IPS-18a (cell line): ENCODE measurements around the gene FOS.

ENCODE experiments used
- H3K27ac ChIP-seq: one replicate; pipeline ENCODE4 v1.5.1; 2013; ENCODE audit warnings: low read length
- H3K27me3 ChIP-seq: one replicate; pipeline ENCODE4 v1.6.1; 2013; ENCODE audit warnings: mild to moderate bottlenecking, low read length; ENCODE audit not compliant: control insufficient read depth, insufficient read depth
- H3K36me3 ChIP-seq: one replicate; pipeline ENCODE4 v1.6.1; 2013; ENCODE audit warnings: low read depth, low read length; ENCODE audit not compliant: control insufficient read depth
- H3K4me1 ChIP-seq: one replicate; pipeline ENCODE4 v1.6.1; 2013; ENCODE audit warnings: low read depth, low read length; ENCODE audit not compliant: control insufficient read depth
- H3K4me3 ChIP-seq: one replicate; pipeline ENCODE4 v1.5.1; 2013; ENCODE audit warnings: low read length
- H3K9ac ChIP-seq: one replicate; pipeline ENCODE4 v1.6.1; 2013; ENCODE audit warnings: mild to moderate bottlenecking, low read length, moderate library complexity
- H3K9me3 ChIP-seq: one replicate; pipeline ENCODE4 v1.6.1; 2013; ENCODE audit warnings: low read depth, low read length; ENCODE audit not compliant: control insufficient read depth

FOS gene

DNA sequence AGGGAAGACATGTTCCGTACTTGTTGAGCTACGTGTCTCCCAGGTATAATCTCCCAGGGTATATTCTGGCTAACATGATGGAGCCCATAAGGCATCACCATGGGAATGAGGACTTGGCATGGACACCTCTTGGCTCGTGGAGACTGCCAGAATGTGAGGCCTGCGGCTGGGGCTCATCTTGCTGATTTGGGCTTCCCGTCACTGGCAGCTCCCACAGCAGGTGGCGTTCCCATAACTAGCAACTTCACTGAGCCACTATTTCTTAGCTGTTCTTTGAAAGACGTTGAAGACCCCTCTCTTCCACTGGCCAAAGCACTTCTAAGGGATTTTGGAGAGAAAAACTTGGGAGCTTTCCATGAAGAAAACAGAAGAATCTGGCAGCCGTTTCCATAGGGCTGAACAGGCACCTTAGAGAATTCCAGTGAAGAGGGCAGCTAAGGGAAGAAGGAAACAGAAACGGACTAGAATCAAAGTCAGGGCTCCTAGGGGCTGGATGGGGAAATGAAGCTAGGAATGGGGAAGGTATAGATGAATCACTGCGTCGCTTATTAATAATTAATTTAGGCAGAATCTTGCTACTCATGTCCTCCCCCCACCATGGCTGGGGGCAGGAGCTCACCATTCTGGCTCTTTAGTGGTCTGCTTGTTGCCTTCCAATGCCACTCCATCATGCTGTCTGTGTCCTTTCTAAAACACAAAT lies 39.7 kb upstream of the FOS start:
- H3K9me3 ChIP-seq: no peaks in the 10 kb centered on the region
- no peak overlapping the region for H3K27ac ChIP-seq
- no peaks in the 10 kb centered on the region for H3K27me3 ChIP-seq
- no peak overlapping the region for H3K4me3 ChIP-seq
- no peak overlapping the region for H3K9ac ChIP-seq
- H3K36me3 ChIP-seq: no peaks in the 10 kb centered on the region
- peaks cover 6% of the 10 kb centered on the region for H3K4me1 ChIP-seq

DNA sequence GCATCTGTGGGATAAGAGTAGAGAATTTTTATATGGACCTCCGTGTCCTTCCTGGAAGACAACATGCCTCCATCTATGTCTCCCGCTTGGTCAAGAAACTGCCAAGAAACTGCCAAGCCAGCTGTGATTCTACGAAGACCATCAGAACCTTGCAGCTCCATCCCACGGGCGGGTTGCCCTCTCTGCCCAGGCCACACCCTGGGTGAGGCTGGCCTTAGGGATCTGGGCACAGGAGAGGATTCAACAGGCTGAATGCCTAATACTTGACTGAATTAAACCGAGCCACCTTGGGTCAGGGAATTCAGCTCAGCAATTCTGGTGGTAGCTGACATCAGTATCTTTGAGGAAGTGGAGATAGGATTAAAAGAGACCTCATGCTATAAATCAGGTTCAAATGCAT lies 37.8 kb upstream of the FOS start:
- Histone ChIP-seq H3K4me1 (peaks cover 6% of the 10 kb centered on the region), H3K9ac (no peak overlapping the region)

DNA sequence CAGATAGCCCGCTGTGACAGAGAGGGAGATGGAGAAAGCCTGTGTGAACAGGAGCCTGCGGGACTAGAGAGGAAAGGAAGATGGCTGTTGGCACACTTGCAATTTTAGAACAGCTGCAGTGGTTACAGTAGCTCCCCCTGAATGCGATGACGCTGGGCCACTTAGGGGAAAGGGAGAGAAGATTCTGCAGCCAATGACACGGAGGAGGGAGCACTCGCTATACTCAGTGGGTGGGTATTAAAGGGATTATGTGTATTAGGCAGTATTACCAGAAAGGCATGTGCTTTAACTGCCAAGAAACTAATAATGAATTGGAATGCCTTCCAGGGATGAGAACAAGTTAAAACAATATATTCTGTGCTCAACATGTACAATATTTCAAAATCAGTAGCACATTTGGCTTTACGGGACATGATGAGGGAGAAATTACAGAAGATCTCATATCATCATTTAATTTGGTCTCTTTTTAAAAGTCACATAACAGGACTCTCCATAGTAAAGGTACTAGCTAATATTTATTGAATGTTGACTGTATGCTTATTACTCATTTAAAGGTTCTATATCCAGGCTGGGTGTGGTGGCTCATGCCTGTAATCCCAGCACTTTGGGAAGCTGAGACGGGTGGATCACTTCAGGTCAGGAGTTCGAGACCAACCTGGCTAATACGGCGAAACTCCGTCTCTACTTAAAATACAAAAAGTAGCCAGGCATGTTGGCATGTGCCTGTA lies 35.9 kb upstream of the FOS start:
- Histone ChIP-seq H3K4me3 (no peak overlapping the region), H3K36me3 (no peaks in the 10 kb centered on the region), H3K27ac (no peak overlapping the region), H3K9me3 (no peaks in the 10 kb centered on the region), H3K27me3 (no peaks in the 10 kb centered on the region), H3K9ac (no peak overlapping the region), H3K4me1 (peaks cover 8% of the 10 kb centered on the region)

More for the DNA sequence above, 37.8 kb upstream of the FOS start:
- H3K36me3 ChIP-seq: no peaks in the 10 kb centered on the region
- no peak overlapping the region for H3K4me3 ChIP-seq
- H3K27me3 ChIP-seq: no peaks in the 10 kb centered on the region
- no peak overlapping the region for H3K27ac ChIP-seq
- H3K9me3 ChIP-seq: no peaks in the 10 kb centered on the region

DNA sequence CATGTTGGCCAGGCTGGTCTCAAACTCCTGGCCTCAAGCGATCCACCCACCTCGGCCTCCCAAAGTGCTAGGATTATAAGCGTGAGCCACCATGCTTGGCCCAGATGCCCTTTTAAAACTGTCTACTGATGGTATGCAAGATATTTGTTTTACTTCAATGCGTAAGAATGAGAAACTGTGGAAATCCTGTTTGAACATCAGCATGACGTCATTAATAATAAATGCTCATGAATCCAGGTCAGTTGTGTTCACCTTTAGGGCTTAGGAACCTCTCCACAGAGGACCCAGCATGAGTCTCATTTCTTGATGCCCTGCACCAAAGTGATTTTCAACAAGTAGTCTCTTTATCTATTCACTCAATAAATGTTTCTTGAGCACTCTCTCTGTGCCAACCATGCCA lies 34.5 kb upstream of the FOS start:
- no peak overlapping the region for H3K4me3 ChIP-seq
- no peaks in the 10 kb centered on the region for H3K9me3 ChIP-seq
- no peak overlapping the region for H3K27ac ChIP-seq
- peaks cover 4% of the 10 kb centered on the region for H3K4me1 ChIP-seq
- H3K27me3 ChIP-seq: no peaks in the 10 kb centered on the region
- H3K9ac ChIP-seq: no peak overlapping the region
- H3K36me3 ChIP-seq: no peaks in the 10 kb centered on the region

DNA sequence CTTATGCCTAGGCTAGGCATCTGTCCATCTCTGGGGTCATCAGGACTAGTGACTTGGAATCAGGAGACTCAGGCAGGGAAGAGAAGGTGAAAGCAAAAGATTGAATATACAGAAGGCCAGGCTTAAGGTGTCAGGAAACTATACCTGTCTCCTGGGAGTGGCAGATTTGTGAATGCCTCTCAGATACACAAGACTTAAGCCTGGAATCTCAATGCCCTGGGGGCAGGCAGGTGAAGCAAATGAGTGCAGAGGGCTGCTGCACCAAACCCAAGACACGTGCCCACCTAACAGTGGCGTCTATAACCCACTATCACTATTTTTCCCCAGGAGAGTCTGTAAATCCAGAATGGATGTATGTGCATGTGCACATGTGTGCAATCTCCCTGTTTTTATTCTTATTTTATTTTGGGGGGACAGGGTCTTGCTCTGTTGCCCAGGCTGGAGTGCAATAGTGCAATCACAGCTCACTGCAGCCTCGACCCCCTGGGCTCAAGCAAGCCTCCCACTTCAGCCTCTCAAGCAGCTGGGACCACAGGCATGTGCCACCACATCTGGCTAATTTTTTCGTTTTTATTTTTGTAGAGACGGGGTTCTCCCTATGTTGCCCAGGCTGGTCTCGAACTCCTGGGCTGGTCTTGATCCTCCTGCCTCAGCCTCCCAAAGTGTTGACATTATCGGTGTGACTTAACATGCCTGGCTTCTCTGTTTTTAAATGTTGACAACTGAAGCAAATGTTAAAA lies 31.9 kb upstream of the FOS start:
- Histone ChIP-seq H3K9ac (no peak overlapping the region), H3K36me3 (no peaks in the 10 kb centered on the region), H3K9me3 (no peaks in the 10 kb centered on the region), H3K4me3 (no peak overlapping the region), H3K27me3 (no peaks in the 10 kb centered on the region), H3K27ac (no peak overlapping the region), H3K4me1 (peaks cover 4% of the 10 kb centered on the region)

DNA sequence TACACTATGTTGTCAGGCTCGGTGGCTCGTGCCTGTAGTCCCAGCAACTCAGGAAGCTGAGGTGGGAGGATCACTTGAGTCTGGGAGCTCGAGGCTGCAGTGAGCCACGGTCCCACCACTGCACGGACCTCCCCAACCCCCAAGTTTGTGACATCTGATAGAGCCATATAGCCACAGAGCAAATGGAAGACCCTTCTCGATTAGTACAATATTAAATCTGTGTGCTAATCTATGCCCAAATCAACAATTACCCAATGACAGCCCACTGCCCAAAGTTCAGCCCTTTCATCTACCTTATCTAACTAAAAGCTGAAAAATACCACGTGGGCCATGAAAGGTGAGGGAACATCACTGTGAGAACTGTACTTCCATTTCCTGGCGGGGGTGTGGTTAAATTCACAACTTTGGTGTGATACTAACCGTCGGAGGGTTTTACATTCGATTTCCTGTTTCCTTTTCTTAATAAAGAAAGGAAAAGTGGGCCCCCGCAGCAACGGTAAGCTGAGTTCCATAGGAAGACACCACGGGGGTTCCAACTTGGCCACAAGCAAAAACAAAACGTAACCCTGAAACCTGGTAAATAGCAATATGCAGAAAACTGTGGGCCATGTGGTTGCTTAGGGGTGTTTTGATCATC lies 31.2 kb upstream of the FOS start:
- no peak overlapping the region for H3K9ac ChIP-seq
- no peak overlapping the region for H3K4me3 ChIP-seq

DNA sequence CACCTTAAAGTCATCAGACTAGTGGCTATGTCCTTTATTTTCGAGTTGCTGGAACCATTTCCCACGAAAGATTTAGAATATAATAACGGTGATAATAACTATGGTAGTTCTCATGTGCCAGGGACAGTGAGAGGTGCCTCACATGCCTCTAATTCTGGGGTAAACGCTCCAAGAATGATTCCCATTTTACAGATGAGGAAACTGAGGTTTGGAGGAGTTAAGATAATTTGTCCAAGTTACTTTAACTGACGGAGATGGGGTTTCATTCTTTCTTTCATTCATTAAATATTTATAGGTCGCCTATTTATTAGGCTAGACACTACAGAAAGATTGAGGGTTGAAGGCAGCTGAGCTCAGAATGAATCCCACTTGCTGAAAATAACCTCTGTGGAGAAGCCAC lies 30.7 kb upstream of the FOS start:
- H3K36me3 ChIP-seq: no peaks in the 10 kb centered on the region
- H3K4me1 ChIP-seq: peaks cover 4% of the 10 kb centered on the region
- H3K9me3 ChIP-seq: no peaks in the 10 kb centered on the region
- H3K27me3 ChIP-seq: no peaks in the 10 kb centered on the region
- no peak overlapping the region for H3K4me3 ChIP-seq
- no peak overlapping the region for H3K9ac ChIP-seq
- no peak overlapping the region for H3K27ac ChIP-seq

More for the DNA sequence above, 31.2 kb upstream of the FOS start:
- Histone ChIP-seq H3K36me3 (no peaks in the 10 kb centered on the region), H3K27me3 (no peaks in the 10 kb centered on the region), H3K4me1 (peaks cover 4% of the 10 kb centered on the region), H3K9me3 (no peaks in the 10 kb centered on the region), H3K27ac (no peak overlapping the region)

DNA sequence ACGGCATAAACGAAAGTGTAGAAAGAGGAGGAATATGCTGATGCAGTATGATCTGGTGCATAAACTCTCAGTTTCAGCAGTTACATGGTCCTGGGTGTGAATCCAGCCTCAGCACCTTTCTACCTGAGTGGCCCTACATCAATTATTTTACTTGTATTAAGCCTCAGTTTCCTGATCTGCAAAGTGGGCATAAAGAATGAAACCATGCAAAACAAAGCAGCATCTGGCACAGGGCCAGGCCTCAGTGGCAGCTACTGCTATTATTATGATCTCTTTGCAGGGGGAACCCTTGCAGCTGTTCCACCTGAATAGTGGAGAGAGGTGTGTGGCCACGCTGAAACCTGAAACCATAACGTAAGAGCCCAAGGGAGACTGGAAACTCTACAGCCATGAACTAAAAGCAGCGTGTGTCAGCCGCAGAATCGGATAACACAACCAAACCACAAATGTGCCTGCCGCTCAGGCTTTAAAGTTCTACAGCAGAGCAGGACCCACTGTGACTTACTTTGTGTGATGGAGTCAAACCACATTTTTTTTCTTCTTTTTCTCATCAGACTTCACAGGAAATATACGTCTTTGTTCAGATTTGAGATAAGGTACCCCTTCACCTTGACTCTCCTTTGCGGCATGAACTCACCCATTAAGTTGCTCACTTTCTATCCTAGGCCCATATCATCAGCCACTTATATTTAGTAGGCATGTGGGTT lies 29.2 kb upstream of the FOS start:
- Histone ChIP-seq H3K27ac (no peak overlapping the region), H3K9me3 (no peaks in the 10 kb centered on the region), H3K4me3 (no peak overlapping the region), H3K36me3 (no peaks in the 10 kb centered on the region), H3K4me1 (peaks cover 4% of the 10 kb centered on the region), H3K9ac (no peak overlapping the region), H3K27me3 (no peaks in the 10 kb centered on the region)

DNA sequence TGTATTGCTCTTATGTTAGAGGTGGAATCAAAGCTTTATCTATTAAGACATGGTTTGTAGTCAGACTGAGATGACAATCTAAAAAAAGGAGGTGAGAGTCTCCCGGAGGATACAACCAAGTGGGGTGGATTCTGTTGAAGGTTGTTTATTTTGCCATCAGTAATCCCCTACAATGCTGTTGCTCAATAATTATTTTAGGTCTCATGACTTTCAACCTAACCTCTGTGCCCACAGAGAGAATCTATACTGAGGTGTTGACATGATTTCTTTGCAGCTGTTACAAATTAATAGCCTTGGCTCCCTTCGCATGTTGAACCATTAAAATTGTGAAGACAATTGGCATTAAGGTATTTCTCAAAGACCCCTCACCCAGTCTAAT lies 28.7 kb upstream of the FOS start:
- no peak overlapping the region for H3K4me3 ChIP-seq
- no peak overlapping the region for H3K9ac ChIP-seq
- no peak overlapping the region for H3K27ac ChIP-seq
- H3K4me1 ChIP-seq: peaks cover 4% of the 10 kb centered on the region
- H3K27me3 ChIP-seq: no peaks in the 10 kb centered on the region
- H3K36me3 ChIP-seq: no peaks in the 10 kb centered on the region
- no peaks in the 10 kb centered on the region for H3K9me3 ChIP-seq

DNA sequence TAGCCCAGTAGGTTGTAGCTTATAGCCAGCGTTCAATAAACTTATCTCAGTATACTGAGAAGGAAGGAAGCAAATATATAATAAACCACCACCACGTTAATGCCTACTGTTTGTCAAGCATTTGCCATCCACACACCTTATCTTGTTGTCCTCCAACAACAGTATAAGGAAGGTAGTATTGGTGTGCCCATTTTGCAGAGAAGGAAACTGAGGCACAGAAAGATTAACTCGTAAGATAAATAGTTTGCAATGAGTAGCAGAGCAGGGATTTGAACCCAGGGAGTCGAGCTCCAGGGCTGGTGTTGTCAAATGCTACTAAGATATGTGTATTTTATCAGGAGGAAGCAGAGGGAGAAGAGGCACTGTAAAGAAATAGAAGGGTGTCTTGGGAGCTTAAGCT lies 27.8 kb upstream of the FOS start:
- no peak overlapping the region for H3K9ac ChIP-seq
- H3K9me3 ChIP-seq: no peaks in the 10 kb centered on the region
- no peaks in the 10 kb centered on the region for H3K36me3 ChIP-seq
- H3K27me3 ChIP-seq: no peaks in the 10 kb centered on the region
- H3K27ac ChIP-seq: no peak overlapping the region
- H3K4me1 ChIP-seq: peaks cover 4% of the 10 kb centered on the region
- H3K4me3 ChIP-seq: no peak overlapping the region

DNA sequence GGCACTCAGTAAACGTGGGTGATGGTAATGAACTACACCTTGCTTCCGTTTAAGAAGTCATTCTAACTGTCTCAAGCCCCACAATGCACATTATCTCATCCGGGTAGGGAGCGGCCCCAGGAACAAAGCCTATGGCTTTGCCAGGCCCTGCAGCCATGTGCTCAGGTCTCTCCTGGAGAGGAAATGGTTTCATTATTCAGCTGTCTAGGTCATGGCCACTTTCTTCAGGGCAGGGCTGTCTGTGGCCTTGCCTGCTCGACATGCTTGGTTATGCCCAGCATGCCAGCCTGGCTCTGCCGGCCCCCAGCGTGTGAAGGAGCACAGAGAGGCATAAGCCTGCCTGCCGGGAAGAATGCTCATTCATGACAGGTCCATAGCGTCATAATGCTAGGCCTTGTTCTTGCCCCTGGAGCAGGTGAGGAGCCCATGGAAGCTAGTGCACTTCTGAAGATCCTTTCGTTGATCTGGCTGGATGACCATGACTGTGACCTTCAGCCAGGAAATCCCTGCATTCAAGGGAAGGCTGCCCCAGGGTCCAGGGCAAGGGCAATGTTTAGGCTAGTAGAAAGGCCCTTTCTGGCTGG lies 26.3 kb upstream of the FOS start:
- H3K27me3 ChIP-seq: no peaks in the 10 kb centered on the region
- H3K36me3 ChIP-seq: no peaks in the 10 kb centered on the region
- no peaks in the 10 kb centered on the region for H3K9me3 ChIP-seq
- no peak overlapping the region for H3K27ac ChIP-seq
- H3K9ac ChIP-seq: no peak overlapping the region
- no peak overlapping the region for H3K4me3 ChIP-seq
- H3K4me1 ChIP-seq: peaks cover 4% of the 10 kb centered on the region
